B cell (primary cell): ENCODE data around the gene PIK3C2G. TPM values are rescaled to one million over a fixed set of nuclear protein-coding genes. Genes with fewer than 3 reads are reported as not detected.

ENCODE experiments used
- ATAC-seq: fragments of 200-7000 bp; cut with Tn5 transposase; one replicate; pipeline ENCODE4 v1.10.0; 2021; ENCODE audit warnings: low read depth, mild to moderate bottlenecking, moderate number of reproducible peaks, moderate library complexity
- CTCF ChIA-PET: fragments of 350-600 bp; sonication (Branson Sonifier 250); formaldehyde crosslinking; loops from one replicate; lab custom pipeline; 2021; ENCODE audit warnings: antibody characterized with exemption, inconsistent platforms; lab: Charles Lee
- POLR2A ChIA-PET: fragments of 350-600 bp; sonication (Branson Sonifier 250); formaldehyde crosslinking; loops from one replicate; lab custom pipeline; 2021; ENCODE audit warnings: antibody characterized with exemption; lab: Charles Lee
- DNase-seq: peaks from one replicate; pipeline ENCODE4 v3.0.0; 2013
- H2AFZ ChIP-seq: 2 replicates; pipeline ENCODE4 v1.6.1; 2012; ENCODE audit warnings: mild to moderate bottlenecking, low read depth, low read length; ENCODE audit not compliant: insufficient read depth, poor library complexity, severe bottlenecking
- H3K27ac ChIP-seq, 2 donors: 1 replicate in 1 of 2; 2 replicates in 1 of 2; pipeline ENCODE4 v1.5.1; 2012 to 2013; ENCODE audit warnings: low read length in 2 of 2, mild to moderate bottlenecking in 2 of 2, moderate library complexity in 1 of 2
- H3K27me3 ChIP-seq, 4 experiments: fragments of 200-600 bp in 1 of 4; sonication (generic) in 1 of 4; replicated peaks in 1 of 4; 1 replicate in 2 of 4; 2 replicates in 2 of 4; pipeline versions ENCODE4 v1.6.1 to v1.7.0; 2013 to 2016; ENCODE audit warnings: low read length in 3 of 4, mild to moderate bottlenecking in 2 of 4, mixed read lengths in 1 of 4, moderate library complexity in 1 of 4; ENCODE audit not compliant: insufficient read depth in 4 of 4, control insufficient read depth in 3 of 4; ENCODE audit errors: control extremely low read depth in 1 of 4
- H3K36me3 ChIP-seq, 2 experiments: replicated peaks in 1 of 2; 1 replicate in 1 of 2; 2 replicates in 1 of 2; pipeline versions ENCODE4 v1.6.1 to v1.7.1; 2013; ENCODE audit warnings: low read length in 1 of 2; ENCODE audit not compliant: insufficient read depth in 2 of 2, control insufficient read depth in 1 of 2; ENCODE audit errors: control extremely low read depth in 1 of 2, extremely low read depth in 1 of 2
- H3K4me1 ChIP-seq, 2 donors: fragments of 200-600 bp in 1 of 2; sonication (generic) in 1 of 2; 1 replicate in 1 of 2; 2 replicates in 1 of 2; pipeline versions ENCODE4 v1.5.1 to v1.6.1; 2013 to 2017; ENCODE audit warnings: low read length in 2 of 2; ENCODE audit not compliant: control insufficient read depth in 2 of 2, insufficient read depth in 2 of 2
- H3K4me2 ChIP-seq: replicated peaks from 2 replicates; pipeline ENCODE3; 2012; ENCODE audit warnings: mild to moderate bottlenecking, low read depth, low read length; ENCODE audit not compliant: poor library complexity, severe bottlenecking
- H3K4me3 ChIP-seq, 5 experiments: fragments of 200-600 bp in 1 of 5; sonication (generic) in 1 of 5; 1 replicate in 3 of 5; 2 replicates in 2 of 5; pipeline versions ENCODE4 v1.5.1 to v1.7.0; 2011 to 2016; ENCODE audit warnings: low read length in 4 of 5, mild to moderate bottlenecking in 4 of 5, low read depth in 2 of 5, control low read depth in 1 of 5, moderate library complexity in 1 of 5; ENCODE audit not compliant: insufficient read depth in 1 of 5; ENCODE audit errors: control extremely low read depth in 1 of 5, extremely low read depth in 1 of 5
- H3K79me2 ChIP-seq: fragments of 200-600 bp; sonication (generic); one replicate; pipeline ENCODE4 v1.6.0; 2016; ENCODE audit warnings: low read length; ENCODE audit not compliant: control insufficient read depth, insufficient read depth
- H3K9ac ChIP-seq: fragments of 200-600 bp; sonication (generic); 2 replicates; pipeline ENCODE4 v1.6.1; 2017; ENCODE audit warnings: mild to moderate bottlenecking, low read length, moderate library complexity
- H3K9me3 ChIP-seq, 3 donors: one replicate each; pipeline versions ENCODE4 v1.6.1 to v1.7.1; 2013; ENCODE audit warnings: low read length in 2 of 3; ENCODE audit not compliant: control insufficient read depth in 2 of 3, insufficient read depth in 1 of 3; ENCODE audit errors: control extremely low read depth in 1 of 3
- H4K20me1 ChIP-seq: 2 replicates; pipeline ENCODE4 v1.6.0; 2012; ENCODE audit warnings: mild to moderate bottlenecking, low read length; ENCODE audit not compliant: insufficient read depth, control insufficient read depth, poor library complexity, severe bottlenecking
- H3K27ac Mint-ChIP-seq: one replicate; pipeline ENCODE4 v1.8.0; 2021; ENCODE audit warnings: mixed read lengths
- H3K27me3 Mint-ChIP-seq: one replicate; pipeline ENCODE4 v1.8.0; 2021; ENCODE audit warnings: mixed read lengths
- H3K4me1 Mint-ChIP-seq: one replicate; pipeline ENCODE4 v1.8.0; 2021; ENCODE audit warnings: mixed read lengths
- H3K4me3 Mint-ChIP-seq: one replicate; pipeline ENCODE4 v1.8.0; 2021; ENCODE audit warnings: mixed read lengths
- H3K9me3 Mint-ChIP-seq: one replicate; pipeline ENCODE4 v1.8.0; 2022; ENCODE audit warnings: mixed read lengths; ENCODE audit not compliant: insufficient read depth
- EZH2 ChIP-seq: IDR thresholded peaks from 2 replicates; pipeline ENCODE4 v1.6.1; 2012; ENCODE audit warnings: borderline replicate concordance, low read depth, mild to moderate bottlenecking, moderate library complexity, low read length; ENCODE audit not compliant: insufficient read depth, poor library complexity, severe bottlenecking
- WGBS: methylation state at CpG from one replicate; pipeline ENCODE4 v1.1.5; 2013; ENCODE audit warnings: missing lambda C conversion rate; ENCODE audit not compliant: insufficient coverage; 5-methylcytosine and 5-hydroxymethylcytosine counted together
- intact Hi-C: fragments of 100-400 bp; cut with micrococcal nuclease; formaldehyde crosslinking; loops from one replicate; pipeline ENCODE4 v1.10.0; 2022
- polyA plus RNA-seq: library from polyadenylated mRNA; depleted of rRNA; stranded (reverse); fragments of >200 nt; gene quantifications from 2 replicates; pipeline ENCODE4 v1.2.3, GENCODE V29; 2012
- total RNA-seq, 2 donors: library from RNA; stranded (reverse); fragments of 120-200 nt in 1 of 2; gene quantifications; 1 replicate in 1 of 2; 2 replicates in 1 of 2; pipeline versions ENCODE4 v1.2.3 to v1.2.4, GENCODE V29; 2013 to 2022
- TF ChIP-seq, protein P1 (sequence below): fragments of 200-600 bp; IDR thresholded peaks from one replicate; pipeline ENCODE4 v1.8.0; 2022; ENCODE audit warnings: antibody characterized with exemption, mild to moderate bottlenecking

PIK3C2G gene
- total and polyA plus RNA-seq, 2 donors (not counting 1 experiment from before 2014, with no cell fraction given): not detected

DNA sequence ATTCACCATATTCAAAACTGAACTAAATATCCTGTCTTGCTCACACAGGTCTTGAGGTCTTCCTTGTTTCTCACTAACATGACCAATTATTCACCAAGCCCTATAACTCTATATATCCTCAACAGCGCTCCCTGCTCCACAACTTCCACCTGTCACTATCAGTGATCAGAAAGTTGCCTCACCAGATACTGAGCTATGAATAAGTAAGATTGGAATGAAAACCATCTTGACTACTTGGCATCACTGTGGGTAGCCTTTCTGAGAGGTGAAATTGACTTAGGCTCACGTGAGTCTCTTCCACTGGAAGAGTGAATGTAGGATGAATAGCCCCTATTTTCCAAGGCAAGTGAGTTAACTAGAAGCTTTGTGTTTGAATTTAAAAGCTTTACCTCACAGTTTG is 167.1 kb downstream of the PIK3C2G start:
- H3K4me2 ChIP-seq: no peak overlapping the region
- no peaks in the 10 kb centered on the region for H3K9me3 ChIP-seq
- H3K27ac Mint-ChIP-seq: no peak overlapping the region
- no peaks in the 10 kb centered on the region for H3K36me3 ChIP-seq
- no peaks in the 10 kb centered on the region for H3K4me1 ChIP-seq
- ChIA-PET POLR2A (no interaction called here), CTCF (no interaction called here)
- no peak overlapping the region for H2AFZ ChIP-seq
- intact Hi-C loops: no loop called here
- H4K20me1 ChIP-seq: no peaks in the 10 kb centered on the region
- WGBS: no CpG with 5 or more reads among the region's 2 CpGs
- H3K27ac ChIP-seq: no peak overlapping the region
- DNase-seq (no peak), ATAC-seq (no peak)
- peaks cover 3% of the 10 kb centered on the region for H3K9me3 Mint-ChIP-seq
- H3K79me2 ChIP-seq: no peaks in the 10 kb centered on the region
- no peaks in the 10 kb centered on the region for H3K27me3 Mint-ChIP-seq
- no peaks in the 10 kb centered on the region for H3K4me1 Mint-ChIP-seq
- H3K27me3 ChIP-seq: no peaks in the 10 kb centered on the region
- H3K4me3 ChIP-seq: no peak overlapping the region
- TF ChIP-seq EZH2: no peak
- TF ChIP-seq, protein P1, sequence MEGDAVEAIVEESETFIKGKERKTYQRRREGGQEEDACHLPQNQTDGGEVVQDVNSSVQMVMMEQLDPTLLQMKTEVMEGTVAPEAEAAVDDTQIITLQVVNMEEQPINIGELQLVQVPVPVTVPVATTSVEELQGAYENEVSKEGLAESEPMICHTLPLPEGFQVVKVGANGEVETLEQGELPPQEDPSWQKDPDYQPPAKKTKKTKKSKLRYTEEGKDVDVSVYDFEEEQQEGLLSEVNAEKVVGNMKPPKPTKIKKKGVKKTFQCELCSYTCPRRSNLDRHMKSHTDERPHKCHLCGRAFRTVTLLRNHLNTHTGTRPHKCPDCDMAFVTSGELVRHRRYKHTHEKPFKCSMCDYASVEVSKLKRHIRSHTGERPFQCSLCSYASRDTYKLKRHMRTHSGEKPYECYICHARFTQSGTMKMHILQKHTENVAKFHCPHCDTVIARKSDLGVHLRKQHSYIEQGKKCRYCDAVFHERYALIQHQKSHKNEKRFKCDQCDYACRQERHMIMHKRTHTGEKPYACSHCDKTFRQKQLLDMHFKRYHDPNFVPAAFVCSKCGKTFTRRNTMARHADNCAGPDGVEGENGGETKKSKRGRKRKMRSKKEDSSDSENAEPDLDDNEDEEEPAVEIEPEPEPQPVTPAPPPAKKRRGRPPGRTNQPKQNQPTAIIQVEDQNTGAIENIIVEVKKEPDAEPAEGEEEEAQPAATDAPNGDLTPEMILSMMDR: no peak
- H3K4me3 Mint-ChIP-seq: no peak overlapping the region
- H3K9ac ChIP-seq: no peak overlapping the region

DNA sequence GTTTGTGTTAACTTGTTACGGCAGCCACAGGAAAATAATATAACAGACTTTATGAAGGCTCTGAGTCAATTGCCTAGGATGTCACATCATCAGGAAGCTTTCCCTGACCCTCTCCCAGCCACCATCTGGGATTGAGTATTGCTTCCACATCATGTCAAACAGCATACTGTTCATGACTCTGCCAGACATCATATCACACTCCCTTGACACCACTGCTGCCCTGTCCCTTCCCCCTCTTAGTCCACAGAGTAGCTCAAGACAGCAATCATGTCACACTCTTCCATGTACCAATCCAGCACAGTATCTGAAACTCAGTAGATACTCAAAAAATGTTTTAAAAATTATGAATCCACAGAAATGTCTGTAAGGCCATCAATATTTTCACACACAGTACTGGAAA is 168.0 kb downstream of the PIK3C2G start:
- H3K27ac ChIP-seq: no peak overlapping the region
- H3K4me3 ChIP-seq: no peak overlapping the region
- no peaks in the 10 kb centered on the region for H3K4me1 Mint-ChIP-seq
- no peaks in the 10 kb centered on the region for H4K20me1 ChIP-seq
- no peak for DNase-seq
- no peak overlapping the region for H3K9ac ChIP-seq
- H3K9me3 Mint-ChIP-seq: peaks cover 3% of the 10 kb centered on the region
- WGBS: no CpG with 5 or more reads among the region's 1 CpG
- ChIA-PET POLR2A (no interaction called here), CTCF (no interaction called here)
- H3K4me2 ChIP-seq: no peak overlapping the region
- H3K4me3 Mint-ChIP-seq: no peak overlapping the region
- ATAC-seq: no peak
- no peaks in the 10 kb centered on the region for H3K4me1 ChIP-seq
- no peaks in the 10 kb centered on the region for H3K79me2 ChIP-seq
- H2AFZ ChIP-seq: no peak overlapping the region
- intact Hi-C loops: no loop called here
- no peaks in the 10 kb centered on the region for H3K36me3 ChIP-seq
- H3K27me3 Mint-ChIP-seq: no peaks in the 10 kb centered on the region
- no peaks in the 10 kb centered on the region for H3K9me3 ChIP-seq
- TF ChIP-seq, protein P1: no peak
- no peak for TF ChIP-seq EZH2
- no peak overlapping the region for H3K27ac Mint-ChIP-seq
- H3K27me3 ChIP-seq: no peaks in the 10 kb centered on the region
